Measurements from ENCODE around the gene ACTN3.
"Not testable (repeated sequence)": the region's sequence is repeated elsewhere in the genome, so short reads cannot be mapped to it uniquely, and the experiment has no call there.

The ACTN3 gene
- total RNA-seq, result 0 to 1.7 (median 0) reads per million in 17 experiments

DNA sequence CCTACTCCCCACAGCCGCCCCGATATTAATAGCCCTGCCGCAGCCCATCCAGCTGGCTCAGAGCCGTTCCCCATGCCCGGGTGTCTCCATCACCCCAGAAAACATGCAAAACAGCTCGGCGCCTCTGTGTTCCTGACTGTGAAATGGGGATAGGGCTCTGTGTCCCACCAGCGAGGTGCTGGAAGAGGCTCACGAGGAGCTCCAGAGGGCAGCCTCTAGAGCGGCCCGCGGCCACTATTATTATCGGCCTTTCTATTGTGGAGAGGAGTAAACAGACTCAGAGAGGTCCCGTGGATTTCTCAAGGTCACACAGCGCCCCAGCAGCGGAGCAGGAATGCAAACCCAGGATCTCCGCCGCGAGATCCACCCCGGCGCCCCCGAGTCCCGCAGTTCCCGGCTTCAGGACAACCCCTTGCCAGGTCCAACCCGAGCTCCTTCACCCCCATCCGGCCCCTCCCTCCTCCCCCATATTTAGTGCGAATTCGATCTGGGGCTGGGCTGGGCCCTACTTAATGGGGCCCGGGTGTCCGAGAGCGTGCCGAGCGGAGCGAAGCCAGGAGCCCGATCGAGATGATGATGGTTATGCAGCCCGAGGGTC, at the start of gene ACTN3:
ACTN3 (plus strand) TSS at position 536 of the 598 bp plus-strand sequence; CDS start at position 571, 35 bp downstream.
- no peak for DNase-seq

DNA sequence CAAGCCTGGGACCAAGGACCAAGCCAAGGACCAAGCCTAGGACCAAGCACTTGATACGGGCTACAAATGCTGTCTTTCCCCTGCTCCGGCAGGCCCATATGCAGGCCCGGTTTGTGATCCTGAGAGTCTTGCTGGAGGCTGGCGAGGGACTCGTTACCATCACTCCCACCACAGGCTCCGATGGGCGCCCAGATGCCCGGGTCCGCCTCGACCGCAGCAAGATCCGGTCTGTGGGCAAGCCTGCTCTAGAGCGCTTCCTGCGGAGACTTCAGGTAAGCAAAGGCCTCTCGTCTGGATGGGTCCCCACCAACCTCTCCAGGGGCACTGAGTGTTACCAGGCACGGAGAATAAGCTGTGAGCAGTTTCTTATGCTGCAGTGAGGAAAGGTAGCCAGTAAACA, 49.5 kb upstream of the ACTN3 start:
- DNase-seq, result no peak

DNA sequence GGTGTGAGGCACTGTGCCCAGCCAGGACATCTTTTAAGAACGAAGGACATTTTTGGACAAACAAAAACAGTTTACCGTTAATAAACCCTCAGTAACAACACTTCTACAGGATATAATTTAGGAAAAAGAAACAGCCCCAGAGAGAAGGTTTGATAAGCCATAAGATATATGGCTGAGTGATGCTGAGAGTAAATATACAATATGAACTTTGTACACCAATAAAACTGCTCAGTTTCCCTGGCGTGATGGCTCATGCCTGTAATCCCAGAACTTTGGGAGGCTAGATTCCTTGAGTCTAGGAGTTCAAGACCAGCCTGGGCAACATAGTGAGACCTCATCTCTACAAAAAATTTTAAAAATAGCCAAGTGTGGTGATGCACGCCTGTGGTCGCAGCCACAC, 48.2 kb upstream of the ACTN3 start:
- DNase-seq, result no peak

DNA sequence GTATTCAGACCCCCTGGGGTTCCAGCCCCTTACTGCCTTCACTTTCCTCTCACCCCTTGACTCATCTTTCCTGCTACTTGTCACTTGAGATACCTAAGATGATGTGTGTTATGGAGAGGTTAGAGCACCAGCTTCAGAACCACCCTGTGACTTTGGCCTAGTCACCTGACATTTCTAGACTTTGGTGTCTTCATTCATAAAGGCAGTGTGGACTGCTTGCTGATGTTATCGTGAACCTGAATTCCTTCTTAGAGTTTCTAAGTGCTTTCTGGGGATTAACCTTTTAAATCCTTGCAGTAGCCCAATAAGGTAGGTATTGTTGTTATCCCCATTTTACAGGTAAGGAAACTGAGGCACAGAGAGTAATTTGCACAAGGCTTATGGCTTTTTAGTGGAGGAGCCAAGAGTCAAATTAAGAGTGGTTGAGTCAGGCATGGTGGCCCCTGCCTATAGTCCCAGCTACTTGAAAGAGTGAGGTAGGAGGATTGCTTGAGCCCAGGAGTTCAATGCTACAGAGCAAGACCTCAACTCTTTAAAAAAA, 41.4 kb upstream of the ACTN3 start:
- no peak for DNase-seq

DNA sequence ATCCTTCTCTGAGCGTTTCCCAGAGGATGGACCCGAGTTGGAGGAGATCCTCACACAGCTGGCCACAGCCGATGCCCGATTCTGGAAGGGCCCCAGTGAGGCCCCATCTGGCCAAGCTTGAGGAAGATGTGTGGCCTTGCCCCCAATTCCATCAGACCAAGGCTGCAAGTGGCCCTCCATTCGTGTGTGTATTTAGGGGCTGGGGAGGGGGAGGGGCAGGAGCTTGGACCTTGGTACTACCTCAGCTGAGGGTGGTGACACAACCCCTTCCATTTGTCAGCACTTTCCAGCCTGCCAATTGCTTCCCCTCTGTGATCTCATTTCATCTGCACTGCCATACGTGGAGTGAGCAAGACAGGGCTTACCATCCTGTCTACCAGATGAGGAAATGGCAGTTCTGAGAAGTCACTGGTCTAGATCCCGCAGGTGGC, 37.6 kb upstream of the ACTN3 start:
- peak; percentile 11 to 50 (median 36) for DNase-seq

DNA sequence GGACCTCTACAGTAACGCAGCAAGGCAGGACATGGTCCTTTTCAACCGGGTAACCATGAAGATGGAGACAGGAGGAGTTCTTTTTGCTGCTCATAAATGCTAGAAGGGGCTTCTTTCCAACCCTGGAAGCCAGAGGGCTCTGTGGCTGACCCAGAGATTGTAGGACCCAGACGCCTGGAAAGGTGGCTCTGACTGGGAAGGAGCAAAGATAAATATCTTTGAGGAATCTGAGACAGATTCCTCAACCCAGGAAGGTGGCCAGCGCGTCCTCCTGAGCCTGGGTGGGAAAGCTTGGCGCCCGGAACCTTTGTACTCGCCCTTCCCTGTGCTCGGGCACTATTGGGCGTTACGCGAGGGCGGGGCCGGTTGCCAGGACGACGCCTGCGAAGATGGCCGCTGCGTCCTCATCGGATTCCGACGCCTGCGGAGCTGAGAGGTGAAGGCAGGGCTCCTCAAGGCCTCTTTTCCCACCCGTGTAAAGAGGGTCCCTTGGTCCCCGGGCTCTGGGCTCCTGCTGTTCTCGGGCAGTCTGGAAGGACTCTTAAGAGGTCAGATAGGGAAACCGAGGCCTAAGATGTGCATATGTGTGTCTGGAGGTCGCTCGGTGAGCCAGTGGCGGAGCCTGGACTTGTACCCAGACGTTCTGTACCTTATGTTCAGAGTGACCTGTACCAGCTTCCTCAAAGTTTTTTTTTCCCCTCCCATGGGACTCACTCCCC, 36.3 kb upstream of the ACTN3 start, which contains the start of gene BBS1:
BBS1 (plus strand) TSS at position 365 of the 719 bp plus-strand sequence; CDS start at position 390, 25 bp downstream.
- peak; percentile 75 to 91 (median 85) for DNase-seq

DNA sequence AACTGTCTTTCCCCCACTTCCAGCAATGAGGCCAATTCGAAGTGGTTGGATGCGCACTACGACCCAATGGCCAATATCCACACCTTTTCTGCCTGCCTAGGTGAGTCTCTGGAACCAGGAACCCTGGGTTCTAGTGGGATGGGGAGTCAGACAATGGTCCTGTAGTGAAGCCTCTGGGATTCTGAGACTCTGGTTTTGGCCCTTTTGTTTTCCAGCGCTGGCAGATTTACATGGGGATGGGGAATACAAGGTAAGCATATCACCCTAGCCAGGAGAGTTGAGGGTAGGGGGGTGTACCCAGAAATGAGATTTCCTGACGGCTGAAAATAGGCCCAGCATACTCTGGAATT, 35.7 kb upstream of the ACTN3 start:
- no peak for DNase-seq

DNA sequence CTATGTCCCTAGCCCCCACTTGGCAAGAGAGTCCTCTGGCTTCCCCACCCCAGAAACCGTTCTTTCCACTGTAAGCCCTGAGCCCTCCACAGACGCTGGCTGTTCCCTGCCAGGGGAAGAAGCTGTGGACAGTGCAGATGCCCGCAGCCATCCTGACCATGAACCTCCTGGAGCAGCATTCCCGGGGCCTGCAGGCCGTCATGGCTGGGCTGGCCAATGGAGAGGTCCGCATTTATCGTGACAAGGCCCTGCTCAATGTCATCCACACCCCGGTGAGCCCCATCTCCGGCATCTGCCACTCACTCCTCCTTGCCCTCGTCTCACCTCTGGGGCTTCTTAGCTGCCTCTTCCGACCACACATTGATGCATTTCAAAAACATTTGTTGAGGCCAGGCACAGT, 23.1 kb upstream of the ACTN3 start:
- no peak for DNase-seq

DNA sequence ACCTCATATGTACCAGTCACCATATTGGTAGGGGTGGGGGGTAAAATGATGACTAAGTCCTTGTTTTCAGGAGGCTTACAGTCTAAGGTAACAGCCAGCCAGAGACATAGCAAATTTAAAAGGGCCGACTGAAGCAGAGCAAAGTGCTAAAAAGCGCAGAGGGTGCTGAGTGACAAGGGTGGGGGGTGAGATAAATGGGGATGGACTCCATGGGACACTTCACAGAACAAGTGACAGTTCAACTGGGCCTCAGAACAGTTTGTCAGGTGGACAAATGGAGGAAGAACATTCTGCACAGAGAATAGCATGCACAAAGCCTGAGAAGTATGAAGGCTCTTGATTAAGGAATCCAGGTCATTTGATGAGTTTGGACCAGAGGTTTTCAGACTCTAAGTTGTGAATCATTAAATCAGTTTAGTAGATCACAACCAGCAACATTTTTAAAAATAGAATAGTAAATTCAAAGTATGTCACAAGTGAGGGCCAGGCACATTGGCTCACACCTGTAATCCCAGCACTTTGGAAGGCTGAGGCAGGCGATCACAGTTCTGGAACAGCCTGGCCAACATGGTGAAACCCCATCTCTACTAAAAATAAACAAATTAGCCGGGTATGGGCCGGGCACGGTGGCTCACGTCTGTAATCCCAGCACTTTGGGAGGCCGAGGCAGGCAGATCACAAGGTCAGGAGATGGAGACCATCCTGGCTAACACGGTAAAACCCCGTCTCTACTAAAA, 22.2 kb upstream of the ACTN3 start:
- no peak for DNase-seq

DNA sequence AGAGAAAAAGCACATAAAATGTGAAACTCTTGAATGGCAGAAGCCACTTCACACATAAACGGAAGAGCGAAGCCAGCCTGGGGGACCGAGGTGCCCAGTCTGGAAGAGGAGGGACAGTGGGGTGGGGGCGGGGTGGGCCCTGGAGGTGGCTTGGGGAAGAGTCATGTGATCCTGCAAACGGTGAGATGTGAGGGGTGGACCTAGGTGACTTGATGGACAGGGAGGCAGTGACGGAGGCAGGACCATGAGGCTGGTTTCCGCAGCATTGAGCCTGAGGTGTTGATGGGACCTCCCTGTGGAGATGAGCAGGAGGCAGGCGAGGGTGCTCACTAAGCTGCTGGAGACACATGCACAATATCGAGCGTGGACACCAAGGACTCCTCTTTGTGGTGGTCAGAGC, 17.6 kb upstream of the ACTN3 start:
- no peak for DNase-seq

DNA sequence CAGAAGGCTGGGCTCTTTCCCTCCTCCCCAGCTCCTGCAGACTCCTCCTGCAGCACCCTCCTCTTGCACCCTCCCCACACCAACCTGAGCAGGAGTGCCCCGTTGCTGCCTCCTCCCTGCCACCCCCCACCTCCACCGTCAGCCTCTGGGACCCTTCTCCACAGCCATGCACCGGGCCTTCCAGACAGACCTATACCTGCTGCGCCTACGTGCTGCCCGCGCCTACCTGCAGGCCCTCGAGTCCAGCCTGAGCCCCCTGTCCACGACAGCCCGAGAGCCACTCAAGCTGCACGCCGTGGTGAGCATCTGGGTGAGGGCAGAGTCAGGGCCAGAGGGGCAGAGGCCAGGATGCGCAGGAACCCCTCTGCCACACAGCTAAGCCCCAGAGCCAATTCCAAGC, 17.0 kb upstream of the ACTN3 start:
- DNase-seq, result no peak

DNA sequence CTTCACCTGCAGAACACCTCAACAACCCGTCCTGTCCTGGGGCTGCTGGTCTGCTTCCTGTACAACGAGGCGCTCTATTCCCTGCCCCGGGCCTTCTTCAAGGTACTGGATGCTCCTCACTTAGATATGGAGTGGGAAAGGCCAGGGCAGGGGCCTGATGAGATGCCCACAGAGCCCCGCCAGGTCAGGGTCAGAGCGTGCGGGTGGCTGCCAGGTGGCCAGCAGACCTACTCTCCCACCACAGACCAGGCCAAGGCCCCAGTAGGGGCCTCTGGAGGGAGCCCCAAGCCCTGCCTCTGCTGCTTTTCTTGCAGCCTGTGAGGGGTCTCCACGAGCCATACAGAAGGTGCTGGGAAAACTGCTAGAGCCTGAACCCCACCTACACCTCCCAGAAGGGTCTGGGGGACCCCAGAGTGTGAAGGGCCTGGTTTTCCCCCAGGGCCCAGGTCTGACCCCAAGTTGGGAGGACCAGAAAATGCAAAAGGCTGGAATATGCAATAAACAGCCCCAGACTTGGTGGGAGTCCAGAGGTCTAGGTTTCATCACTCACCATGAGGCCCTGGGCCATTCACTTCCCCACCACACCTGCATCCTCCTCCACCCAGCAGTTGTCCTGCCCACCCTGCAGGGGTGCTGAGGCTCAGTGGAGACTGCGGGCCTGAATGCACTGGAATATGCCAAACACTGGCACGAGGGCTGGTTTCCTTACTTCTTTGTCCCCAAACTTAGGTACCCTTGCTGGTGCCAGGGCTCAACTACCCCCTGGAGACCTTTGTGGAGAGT, 15.6 kb upstream of the ACTN3 start:
- no peak for DNase-seq

DNA sequence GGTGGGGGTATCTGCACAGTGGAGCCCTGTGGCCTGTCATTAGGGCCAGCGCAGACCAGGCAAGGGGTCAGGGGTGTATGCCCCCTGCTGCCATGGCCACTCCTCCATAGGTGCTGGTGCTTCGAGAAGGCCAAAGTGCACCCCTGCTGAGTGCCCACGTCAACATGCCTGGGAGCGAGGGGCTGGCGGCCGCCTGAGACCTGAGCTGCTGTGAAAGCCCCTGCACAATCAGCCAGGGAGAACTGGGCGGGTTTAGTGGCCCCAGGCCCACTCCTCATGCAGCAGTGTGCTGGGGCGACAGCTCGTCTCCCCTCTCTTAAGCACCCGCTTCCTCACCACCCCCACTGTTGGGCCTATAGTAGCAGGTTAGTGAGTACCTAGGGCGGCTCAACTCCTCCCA, 14.9 kb upstream of the ACTN3 start:
- DNase-seq, result no peak

DNA sequence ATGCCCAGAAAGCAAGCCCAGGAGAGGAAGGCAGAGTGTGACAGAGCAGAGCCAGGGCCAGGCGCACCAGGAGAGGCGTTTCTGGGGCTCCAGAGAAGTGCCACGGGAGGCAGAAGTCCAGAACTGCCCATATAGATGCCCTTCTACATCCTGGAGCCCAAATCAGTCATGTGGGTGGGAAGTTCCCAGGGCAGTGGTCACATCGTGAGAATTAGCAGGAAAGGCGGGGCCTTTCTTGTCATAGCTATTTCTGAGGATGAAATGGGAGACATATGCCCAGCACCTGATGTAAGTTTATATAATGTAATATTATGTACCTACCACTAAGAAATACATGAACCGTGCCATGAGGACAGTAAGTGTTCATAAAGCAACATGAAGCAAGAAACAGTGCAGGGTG, 13.9 kb upstream of the ACTN3 start:
- DNase-seq, result no peak

DNA sequence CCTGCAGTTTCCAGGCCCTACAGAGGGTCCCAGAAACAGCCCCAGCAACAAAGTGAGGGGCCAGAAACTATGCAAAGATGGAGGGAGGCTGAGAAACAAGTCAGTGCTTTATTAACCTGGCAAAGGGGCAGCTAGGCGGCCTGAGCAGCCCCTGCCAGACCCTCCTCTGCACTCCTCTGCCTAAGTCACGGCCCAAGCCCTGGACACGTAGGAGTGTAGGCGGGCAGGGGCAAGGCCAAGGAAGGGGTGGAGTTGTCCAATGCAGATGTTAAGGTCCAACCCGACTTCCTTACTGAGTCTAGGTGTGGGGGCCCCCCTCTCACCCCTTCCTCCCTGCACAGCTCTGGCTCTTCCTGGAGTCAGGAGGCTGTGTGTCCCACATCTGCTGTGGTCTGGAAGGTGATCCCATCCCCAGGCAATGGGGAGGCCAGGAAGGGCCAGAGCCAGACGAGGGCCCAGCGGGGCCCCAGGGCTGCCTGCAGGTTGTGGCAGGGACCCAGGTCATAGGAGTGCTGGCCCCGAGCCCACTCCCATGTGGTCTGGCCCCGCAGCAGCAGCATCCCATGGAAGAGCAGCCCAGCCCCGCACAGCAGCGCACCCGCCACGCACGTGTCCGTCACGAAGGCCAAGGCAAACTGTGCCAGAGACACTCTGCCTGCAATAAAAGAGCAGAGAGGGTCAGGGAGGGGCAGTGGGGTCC, 7.4 kb upstream of the ACTN3 start:
- no peak for DNase-seq

DNA sequence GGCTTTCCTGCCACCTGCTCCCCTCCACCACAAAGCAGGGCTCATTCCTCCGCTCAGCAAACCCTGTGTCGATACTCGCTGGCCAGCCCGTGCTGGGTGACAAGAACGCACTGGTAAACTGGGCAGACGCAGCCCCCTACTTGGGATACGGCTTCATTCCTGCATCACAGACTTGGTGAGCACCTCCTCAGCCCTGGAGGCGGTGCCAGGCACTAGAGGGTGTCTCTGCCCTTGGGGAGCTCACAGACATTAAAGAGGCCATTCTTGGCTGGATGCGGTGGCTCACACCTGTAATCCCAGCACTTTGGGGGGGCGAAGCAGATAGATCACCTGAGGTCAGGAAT, 6.9 kb upstream of the ACTN3 start:
- DNase-seq, result no peak

DNA sequence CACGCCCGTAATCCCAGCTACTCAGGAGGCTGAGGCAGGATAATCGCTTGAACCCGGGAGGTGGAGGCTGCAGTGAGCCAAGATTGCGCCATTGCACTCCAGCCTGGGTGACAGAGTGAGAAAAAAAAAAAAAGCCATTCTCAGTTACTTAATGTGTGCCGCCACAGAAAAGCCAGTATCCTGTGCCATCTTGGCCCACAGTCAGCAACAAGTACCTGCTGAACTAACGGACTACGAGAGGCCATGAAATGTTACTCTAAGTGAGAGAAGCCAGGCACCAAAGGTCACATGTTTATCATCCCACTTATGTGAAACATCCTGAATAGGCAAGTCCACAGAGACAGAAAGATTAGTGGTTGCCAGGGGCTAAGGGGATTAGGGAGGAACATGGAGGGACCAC, 6.1 kb upstream of the ACTN3 start:
- not testable (repeated sequence) for DNase-seq

DNA sequence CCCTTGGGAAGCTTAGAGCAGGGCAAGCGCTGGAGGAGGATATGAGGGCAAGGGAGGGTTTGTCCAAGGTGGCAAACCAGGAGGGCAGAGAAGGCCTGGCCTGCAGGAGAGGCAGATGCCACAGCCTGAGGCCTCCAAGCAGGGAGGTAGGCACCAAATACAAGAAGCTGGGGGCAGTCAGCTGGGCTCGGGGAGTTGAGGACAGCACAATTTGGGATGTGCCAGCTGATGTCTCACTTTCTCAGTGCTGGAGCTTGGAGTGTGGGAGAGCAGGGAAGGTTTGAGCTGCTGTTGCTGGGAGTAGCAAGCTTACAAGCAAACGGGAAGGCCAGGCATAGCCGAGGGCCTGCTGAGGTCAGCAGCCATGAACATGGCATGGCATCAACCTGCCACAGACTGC, 4.8 kb upstream of the ACTN3 start:
- DNase-seq, result peak in 1 of 4 experiments; percentile 14

DNA sequence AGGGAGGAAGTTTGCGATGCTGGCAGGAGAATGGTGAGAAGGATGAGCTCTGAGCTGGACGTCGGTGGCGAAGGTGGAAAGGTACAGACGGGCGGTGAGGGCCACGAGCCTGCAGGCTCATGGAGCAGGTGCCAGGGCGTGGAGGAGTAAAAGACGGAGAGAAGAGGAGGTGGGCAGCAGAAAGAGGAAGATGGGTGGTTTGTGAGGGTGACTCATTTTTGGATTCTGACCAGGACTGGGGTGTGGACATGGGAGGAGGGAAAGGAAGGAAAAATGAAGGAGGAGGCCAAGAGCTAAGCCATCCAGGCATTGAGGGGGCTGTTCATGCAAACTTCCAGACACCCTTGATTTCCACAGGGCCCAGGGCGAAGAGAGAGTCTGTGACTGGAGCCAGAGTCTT, 4.3 kb upstream of the ACTN3 start:
- DNase-seq, result peak; percentile 22 to 59 (median 51)

DNA sequence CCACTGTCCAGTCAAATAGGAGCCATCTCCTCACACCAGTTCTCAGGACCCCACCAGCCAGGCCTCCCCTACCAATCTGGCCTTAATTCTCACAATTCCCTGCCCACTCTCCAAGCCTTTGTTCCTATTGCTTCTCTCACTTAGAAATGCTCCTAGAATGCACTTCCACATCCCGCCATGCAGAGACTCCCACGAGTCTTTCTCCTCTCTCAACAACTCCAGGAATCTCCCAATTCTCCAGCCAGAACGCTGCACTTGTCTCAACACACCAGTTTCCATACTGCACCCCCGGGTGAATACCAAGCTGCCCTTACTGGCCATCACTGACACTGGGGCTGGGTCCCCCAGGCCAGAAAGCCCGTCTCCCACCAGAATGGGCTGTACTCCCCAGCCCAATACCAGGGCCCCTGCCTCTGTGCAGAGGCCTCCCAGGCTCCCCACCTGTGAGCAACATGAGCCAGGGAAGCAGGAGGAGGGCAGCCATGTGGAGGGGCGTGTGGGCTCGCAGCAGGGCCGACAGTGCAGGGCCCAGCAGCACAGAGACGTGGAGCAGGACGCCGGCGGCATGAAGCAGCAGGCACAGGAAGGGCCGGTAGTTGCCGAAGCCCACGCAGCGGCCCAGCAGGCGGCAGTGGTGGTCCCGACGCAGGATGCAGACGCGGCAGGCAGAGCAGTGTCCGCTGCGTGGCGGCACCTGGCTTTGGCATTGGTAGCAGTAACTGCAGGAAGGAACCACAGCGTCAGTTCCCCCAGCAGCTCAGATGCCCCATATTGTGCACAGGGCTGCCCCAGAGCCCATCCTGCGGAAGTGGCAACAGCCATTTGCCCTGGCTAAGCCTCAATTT, 3.2 kb upstream of the ACTN3 start:
- peak; percentile 14 to 68 (median 47) for DNase-seq

DNA sequence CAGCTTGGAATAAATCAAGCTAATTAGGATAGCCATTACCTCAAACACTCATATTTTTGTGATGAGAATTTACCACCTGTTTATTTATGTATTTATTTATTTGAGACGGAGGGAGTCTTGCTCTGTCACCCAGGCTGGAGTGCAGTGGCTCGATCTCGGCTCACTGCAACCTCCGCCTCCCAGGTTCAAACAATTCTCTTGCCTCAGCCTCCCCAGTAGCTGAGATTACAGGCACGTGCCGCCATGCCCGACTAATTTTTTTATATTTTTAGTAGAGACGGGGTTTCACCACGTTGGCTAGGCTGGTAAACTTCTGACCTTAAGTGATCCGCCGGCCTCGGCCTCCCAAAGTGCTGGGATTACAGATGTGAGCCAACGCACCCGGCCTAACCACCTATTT, 1.8 kb upstream of the ACTN3 start:
- DNase-seq, result not testable (repeated sequence)
